Tibial nerve (tissue), 4 donors: ENCODE data around the gene HDAC3. TPM values are rescaled to one million over a fixed set of nuclear protein-coding genes. Genes with fewer than 3 reads are reported as not detected.

Experiments used
- DNase-seq, 2 donors: peaks; one replicate each; pipeline ENCODE4 v3.0.0-alpha.2; 2019; ENCODE audit warnings: low spot score in 2 of 2
- H3K27ac ChIP-seq, 4 donors: fragments of 200-600 bp; sonication (generic) in 3 of 4; one replicate each; pipeline ENCODE4 v1.5.1; 2017 to 2019; ENCODE audit warnings: mild to moderate bottlenecking in 1 of 4
- H3K27me3 ChIP-seq, 2 donors: fragments of 200-600 bp; sonication (generic) in 1 of 2; one replicate each; pipeline versions ENCODE4 v1.5.1 to v1.6.0; 2017 to 2019
- H3K36me3 ChIP-seq, 3 donors: fragments of 200-600 bp; sonication (generic); one replicate each; pipeline ENCODE4 v1.5.1; 2018 to 2019
- H3K4me1 ChIP-seq, 4 donors: fragments of 200-600 bp; sonication (generic) in 3 of 4; one replicate each; pipeline ENCODE4 v1.5.1; 2017 to 2019
- H3K4me3 ChIP-seq, 4 donors: fragments of 200-600 bp; sonication (generic) in 3 of 4; one replicate each; pipeline ENCODE4 v1.5.1; 2017 to 2019; ENCODE audit warnings: mild to moderate bottlenecking in 1 of 4, moderate library complexity in 1 of 4
- H3K9me3 ChIP-seq, 4 donors: fragments of 200-600 bp; sonication (generic) in 3 of 4; one replicate each; pipeline ENCODE4 v1.5.1; 2017 to 2019
- CTCF ChIP-seq, 5 experiments: fragments of 200-600 bp in 3 of 5; fragments of 450-650 bp in 2 of 5; sonication (generic) in 3 of 5; IDR thresholded peaks; one replicate each; pipeline ENCODE4 v1.5.1; 2016 to 2019; ENCODE audit warnings: antibody characterized with exemption in 5 of 5, mild to moderate bottlenecking in 3 of 5, moderate library complexity in 2 of 5
- EP300 ChIP-seq, 2 donors: sonication (generic); formaldehyde crosslinking; IDR thresholded peaks; one replicate each; pipeline ENCODE4 v1.6.1; 2017; ENCODE audit warnings: antibody characterized with exemption in 2 of 2, mild to moderate bottlenecking in 1 of 2
- POLR2A ChIP-seq, 2 donors: fragments of 450-650 bp; IDR thresholded peaks; one replicate each; pipeline ENCODE4 v1.6.1; 2017; ENCODE audit warnings: antibody characterized with exemption in 2 of 2, mild to moderate bottlenecking in 2 of 2, moderate library complexity in 2 of 2
- WGBS, 2 donors: methylation state at CpG; one replicate each; pipeline ENCODE4 v1.1.5; 2018; 5-methylcytosine and 5-hydroxymethylcytosine counted together
- total RNA-seq, 4 donors: library from RNA; depleted of rRNA; stranded (reverse); fragments of >200 nt; gene quantifications; one replicate each; pipeline ENCODE4 v1.1.0, GENCODE V29; 2016

Gene HDAC3
- total RNA-seq, 4 donors from 2014 or later = 33.0 to 38.3 (median 36.5) TPM

- DNase-seq = no peak
- Histone ChIP-seq H3K27ac (no peak overlapping the region), H3K9me3 (no peaks in the 10 kb centered on the region), H3K4me1 (peaks cover 0 to 6% (median 0%) of the 10 kb centered on the region in 4 donors), H3K4me3 (no peak overlapping the region), H3K27me3 (no peaks in the 10 kb centered on the region), H3K36me3 (peaks cover 0 to 11% (median 0%) of the 10 kb centered on the region in 3 donors)
- WGBS, 2 donors = 53 to 54% methylated on average over 5 of the region's 5 CpGs
- no peak for TF ChIP-seq EP300 (IDR thresholded peaks at IDR 0.05)
- TF ChIP-seq POLR2A (IDR thresholded peaks at IDR 0.05) = no peak
- TF ChIP-seq CTCF (IDR thresholded peaks at IDR 0.05) = no peak
Measured at GRCh38 chr5:141674747-141675146, 38.1 kb upstream of the HDAC3 start.

GRCh38 chr5:141672841-141673813 is 36.5 kb upstream of the HDAC3 start:
- H3K27me3 ChIP-seq = no peaks in the 10 kb centered on the region
- WGBS, 2 donors = 48 to 57% methylated on average over 18 to 19 of the region's 19 CpGs
- TF ChIP-seq POLR2A (IDR thresholded peaks at IDR 0.05) (no peak), EP300 (IDR thresholded peaks at IDR 0.05) (no peak), CTCF (IDR thresholded peaks at IDR 0.05) (no peak)
- H3K27ac ChIP-seq = peak overlapping the region in 3 of 4 donors; percentile 19 to 75 (median 68)
- H3K4me1 ChIP-seq = peaks cover 0 to 5% (median 0%) of the 10 kb centered on the region in 4 donors
- no peaks in the 10 kb centered on the region for H3K9me3 ChIP-seq
- no peak overlapping the region for H3K4me3 ChIP-seq
- no peak for DNase-seq
- H3K36me3 ChIP-seq = peaks cover 0 to 17% (median 0%) of the 10 kb centered on the region in 3 donors

- H3K27me3 ChIP-seq = no peaks in the 10 kb centered on the region
- peak overlapping the region in 3 of 4 donors; percentile 19 to 75 (median 68) for H3K27ac ChIP-seq
- H3K9me3 ChIP-seq = no peaks in the 10 kb centered on the region
- peaks cover 0 to 5% (median 0%) of the 10 kb centered on the region in 4 donors for H3K4me1 ChIP-seq
- H3K36me3 ChIP-seq = peaks cover 0 to 15% (median 0%) of the 10 kb centered on the region in 3 donors
- no peak for DNase-seq
- WGBS, 2 donors = 89 to 91% methylated on average over 22 to 23 of the region's 23 CpGs
- H3K4me3 ChIP-seq = no peak overlapping the region
- no peak for TF ChIP-seq POLR2A (IDR thresholded peaks at IDR 0.05)
- no peak for TF ChIP-seq EP300 (IDR thresholded peaks at IDR 0.05)
- no peak for TF ChIP-seq CTCF (IDR thresholded peaks at IDR 0.05)
Measured at GRCh38 chr5:141672071-141672840, 35.6 kb upstream of the HDAC3 start.

GRCh38 chr5:141669520-141669919 is 32.9 kb upstream of the HDAC3 start:
- Histone ChIP-seq H3K27ac (no peak overlapping the region), H3K27me3 (no peaks in the 10 kb centered on the region), H3K36me3 (peaks cover 0 to 15% (median 0%) of the 10 kb centered on the region in 3 donors), H3K4me1 (peaks cover 0 to 5% (median 0%) of the 10 kb centered on the region in 4 donors), H3K9me3 (no peaks in the 10 kb centered on the region), H3K4me3 (no peak overlapping the region)
- WGBS, 2 donors = 69 to 75% methylated on average over 4 of the region's 4 CpGs
- no peak for TF ChIP-seq POLR2A (IDR thresholded peaks at IDR 0.05)
- no peak for TF ChIP-seq EP300 (IDR thresholded peaks at IDR 0.05)
- no peak for TF ChIP-seq CTCF (IDR thresholded peaks at IDR 0.05)
- DNase-seq = no peak
